ENCODE results near the gene CHD6. TPM values are rescaled to one million over a fixed set of nuclear protein-coding genes. Genes with fewer than 3 reads are reported as not detected.

Gene CHD6
- total RNA-seq, 5 donors from 2014 or later (not counting 1 experiment from before 2014, with no cell fraction given): 68.4 to 105 (median 74.9) TPM

DNA sequence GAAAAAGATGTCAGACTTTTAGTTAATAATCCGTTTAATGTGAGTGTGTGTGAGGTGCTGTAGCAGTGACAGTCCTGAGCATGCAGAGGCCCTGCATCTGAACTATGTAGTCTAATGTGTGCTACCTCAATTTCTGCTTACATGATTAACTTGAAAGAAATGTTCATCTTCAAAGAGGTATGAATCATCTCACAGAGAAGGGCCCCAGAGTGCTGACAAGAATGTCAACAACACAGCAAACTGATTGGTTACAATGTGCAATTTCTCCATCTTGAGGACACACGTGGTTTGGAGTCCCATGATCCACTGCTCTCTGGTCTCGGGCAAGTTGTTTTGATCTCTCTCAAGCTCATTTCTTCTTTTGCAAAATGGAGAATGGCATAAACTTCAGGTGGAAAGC is 189.9 kb downstream of the CHD6 start:
- Histone ChIP-seq H3K27ac (ENCODE audit: low read length) (peak overlapping the region; percentile 32), H3K4me1 (ENCODE audit: control insufficient read depth in 1 of 2, extremely low read depth in 1 of 2, insufficient read depth in 2 of 2, low read length in 2 of 2) (peaks cover 11 to 15% of the 10 kb centered on the region in 2 experiments), H3K9me3 (no peaks in the 10 kb centered on the region), H3K36me3 (ENCODE audit: control insufficient read depth in 2 of 2, extremely low read depth in 1 of 2, insufficient read depth in 1 of 2, low read length in 1 of 2) (peaks cover 0 to 52% of the 10 kb centered on the region in 2 donors), H3K4me3 (ENCODE audit: control insufficient read depth in 1 of 2, extremely low read depth in 1 of 2, low read length in 1 of 2) (no peak overlapping the region), H3K27me3 (replicated peaks in 1 of 2; ENCODE audit: control insufficient read depth in 2 of 2, extremely low read depth in 1 of 2, insufficient read depth in 2 of 2, low read length in 1 of 2) (no peaks in the 10 kb centered on the region)
- ATAC-seq (replicated peaks in 1 of 4): peak; percentile 93 to 98 (median 94)
- Mint-ChIP-seq H3K27me3 (no peaks in the 10 kb centered on the region), H3K9me3 (no peaks in the 10 kb centered on the region), H3K36me3 (peaks cover 72% of the 10 kb centered on the region), H3K4me3 (peak overlapping the region in 2 of 3 donors; percentile 37 to 51), H3K27ac (peak overlapping the region; percentile 94 to 96), H3K4me1 (peaks cover 40 to 50% (median 43%) of the 10 kb centered on the region in 3 donors)
- DNase-seq: peak in 30 of 35 experiments; percentile 1 to 81 (median 30)
- WGBS (ENCODE audit: insufficient coverage): 0% methylated on average over 1 of the region's 3 CpGs
- ChIA-PET CTCF (no interaction called here), POLR2A (no interaction called here)

DNA sequence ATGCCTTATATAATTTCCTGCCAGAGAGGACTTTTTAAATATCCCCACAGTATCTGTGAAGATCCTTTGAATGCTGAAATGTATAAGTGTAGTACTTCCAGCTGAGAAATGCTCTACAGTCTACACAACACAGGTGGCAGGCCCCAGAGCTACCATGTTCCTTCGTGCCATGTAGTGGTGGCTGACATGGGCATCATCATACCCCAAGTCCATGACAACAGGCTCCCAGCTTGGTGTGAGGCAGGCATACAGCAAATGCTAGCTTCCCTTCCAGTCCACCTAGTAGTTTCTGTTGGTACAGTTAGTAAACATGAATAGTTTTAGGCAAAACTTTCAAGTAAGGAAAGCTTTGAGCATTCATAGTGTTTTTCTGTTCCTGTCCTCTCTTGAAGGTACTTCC is 190.3 kb downstream of the CHD6 start:
- DNase-seq (no peak), ATAC-seq (replicated peaks in 1 of 4) (peak; percentile 11 to 22 (median 14))
- no peaks in the 10 kb centered on the region for H3K27me3 ChIP-seq (replicated peaks in 1 of 2; ENCODE audit: control insufficient read depth in 2 of 2, extremely low read depth in 1 of 2, insufficient read depth in 2 of 2, low read length in 1 of 2)
- H3K27ac ChIP-seq (ENCODE audit: low read length): peak overlapping the region; percentile 3
- Mint-ChIP-seq H3K4me1 (peaks cover 35 to 46% (median 39%) of the 10 kb centered on the region in 3 donors), H3K27me3 (no peaks in the 10 kb centered on the region), H3K4me3 (peak overlapping the region in 1 of 3 donors; percentile 51), H3K27ac (peak overlapping the region; percentile 94 to 96), H3K9me3 (no peaks in the 10 kb centered on the region), H3K36me3 (peaks cover 72% of the 10 kb centered on the region)
- no peaks in the 10 kb centered on the region for H3K9me3 ChIP-seq
- peaks cover under 1 to 55% of the 10 kb centered on the region in 2 donors for H3K36me3 ChIP-seq (ENCODE audit: control insufficient read depth in 2 of 2, extremely low read depth in 1 of 2, insufficient read depth in 1 of 2, low read length in 1 of 2)
- ChIA-PET CTCF (interaction anchor here in 1 of 2 donors (0.7 kb wide), 1 partner anchor 18 kb away, joined by 3 read pairs; no protein-coding TSS in a partner anchor), POLR2A (no interaction called here)
- WGBS (ENCODE audit: insufficient coverage): no CpG with 5 or more reads among the region's 1 CpG
- no peak overlapping the region for H3K4me3 ChIP-seq (ENCODE audit: control insufficient read depth in 1 of 2, extremely low read depth in 1 of 2, low read length in 1 of 2)
- peaks cover 11 to 15% of the 10 kb centered on the region in 2 experiments for H3K4me1 ChIP-seq (ENCODE audit: control insufficient read depth in 1 of 2, extremely low read depth in 1 of 2, insufficient read depth in 2 of 2, low read length in 2 of 2)

DNA sequence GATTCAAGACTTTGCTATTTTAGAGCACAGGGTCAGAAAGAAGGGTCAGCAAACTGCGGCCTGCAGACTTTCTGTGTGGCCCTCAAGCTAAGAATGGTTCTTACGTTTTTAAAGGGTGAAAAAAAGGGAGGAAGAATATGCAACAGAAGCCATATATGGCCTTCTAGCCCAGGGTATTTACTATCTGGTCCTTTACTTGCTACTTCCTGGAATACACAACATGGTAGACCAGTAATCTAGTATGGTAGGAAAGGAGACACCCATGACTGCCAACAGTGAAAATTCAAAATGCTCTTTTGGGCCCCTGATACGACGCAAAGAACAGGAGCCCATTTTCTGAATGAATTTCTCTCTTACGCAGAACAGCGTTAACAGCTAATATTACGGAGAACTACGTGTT is 191.2 kb downstream of the CHD6 start:
- Mint-ChIP-seq H3K9me3 (no peaks in the 10 kb centered on the region), H3K27me3 (no peaks in the 10 kb centered on the region), H3K4me1 (peaks cover 29 to 39% (median 33%) of the 10 kb centered on the region in 3 donors), H3K36me3 (peaks cover 75% of the 10 kb centered on the region), H3K27ac (peak overlapping the region in 1 of 2 donors; percentile 94), H3K4me3 (no peak overlapping the region)
- DNase-seq: no peak
- no peak overlapping the region for H3K4me3 ChIP-seq (ENCODE audit: control insufficient read depth in 1 of 2, extremely low read depth in 1 of 2, low read length in 1 of 2)
- no peak for ATAC-seq (replicated peaks in 1 of 4)
- POLR2A ChIA-PET: no interaction called here
- CTCF ChIA-PET: no interaction called here
- no peak overlapping the region for H3K27ac ChIP-seq (ENCODE audit: low read length)
- WGBS (ENCODE audit: insufficient coverage): 100% methylated on average over 6 of the region's 8 CpGs
- H3K36me3 ChIP-seq (ENCODE audit: control insufficient read depth in 2 of 2, extremely low read depth in 1 of 2, insufficient read depth in 1 of 2, low read length in 1 of 2): peaks cover 7 to 59% of the 10 kb centered on the region in 2 donors
- H3K27me3 ChIP-seq (replicated peaks in 1 of 2; ENCODE audit: control insufficient read depth in 2 of 2, extremely low read depth in 1 of 2, insufficient read depth in 2 of 2, low read length in 1 of 2): no peaks in the 10 kb centered on the region
- H3K9me3 ChIP-seq: no peaks in the 10 kb centered on the region
- peaks cover 8 to 15% of the 10 kb centered on the region in 2 experiments for H3K4me1 ChIP-seq (ENCODE audit: control insufficient read depth in 1 of 2, extremely low read depth in 1 of 2, insufficient read depth in 2 of 2, low read length in 2 of 2)

DNA sequence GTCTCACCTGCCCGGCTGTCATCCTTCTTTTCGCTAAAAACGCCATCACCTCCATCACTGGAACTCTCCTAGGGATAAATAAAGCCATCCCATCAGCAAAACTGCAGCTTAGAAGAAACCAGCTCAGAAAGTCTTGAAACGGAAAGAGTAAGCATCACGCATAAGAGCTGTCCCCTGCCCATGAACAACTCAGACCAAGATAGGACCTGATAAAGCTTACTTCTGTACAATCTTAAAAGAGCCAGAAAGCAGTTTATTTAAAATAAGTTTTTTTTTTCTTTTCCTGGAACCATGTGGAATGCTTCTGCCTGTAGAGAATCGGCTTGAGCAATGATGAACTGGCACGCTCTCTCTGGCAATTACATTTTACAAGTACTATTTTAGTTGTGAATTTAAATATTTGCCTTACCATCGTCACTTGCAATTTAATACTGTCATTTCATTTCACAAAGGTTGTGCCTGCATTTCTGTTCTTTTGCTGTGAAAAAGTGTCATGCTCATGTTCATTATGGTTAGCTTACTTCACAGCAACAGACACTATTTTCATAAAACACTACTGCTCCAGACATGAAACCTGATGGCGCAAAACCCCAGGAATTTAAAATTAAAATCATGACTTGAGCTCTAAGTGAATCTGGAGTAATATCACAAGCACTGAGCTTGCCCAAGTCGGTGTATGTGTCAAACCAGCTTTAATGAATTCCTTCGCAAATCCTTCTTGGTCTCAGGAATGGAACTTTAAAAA is 191.9 kb downstream of the CHD6 start:
- Mint-ChIP-seq H3K36me3 (peaks cover 82% of the 10 kb centered on the region), H3K4me3 (no peak overlapping the region), H3K27ac (peak overlapping the region; percentile 13 to 44), H3K9me3 (no peaks in the 10 kb centered on the region), H3K27me3 (no peaks in the 10 kb centered on the region), H3K4me1 (peaks cover 29 to 39% (median 33%) of the 10 kb centered on the region in 3 donors)
- Histone ChIP-seq H3K27ac (ENCODE audit: low read length) (no peak overlapping the region), H3K4me1 (ENCODE audit: control insufficient read depth in 1 of 2, extremely low read depth in 1 of 2, insufficient read depth in 2 of 2, low read length in 2 of 2) (peaks cover 8 to 15% of the 10 kb centered on the region in 2 experiments), H3K27me3 (replicated peaks in 1 of 2; ENCODE audit: control insufficient read depth in 2 of 2, extremely low read depth in 1 of 2, insufficient read depth in 2 of 2, low read length in 1 of 2) (no peaks in the 10 kb centered on the region), H3K36me3 (ENCODE audit: control insufficient read depth in 2 of 2, extremely low read depth in 1 of 2, insufficient read depth in 1 of 2, low read length in 1 of 2) (peaks cover 12 to 66% of the 10 kb centered on the region in 2 donors), H3K4me3 (ENCODE audit: control insufficient read depth in 1 of 2, extremely low read depth in 1 of 2, low read length in 1 of 2) (no peak overlapping the region), H3K9me3 (no peaks in the 10 kb centered on the region)
- WGBS (ENCODE audit: insufficient coverage): 100% methylated on average over 3 of the region's 11 CpGs
- ChIA-PET POLR2A (no interaction called here), CTCF (no interaction called here)
- ATAC-seq (replicated peaks in 1 of 4) (no peak), DNase-seq (no peak)

DNA sequence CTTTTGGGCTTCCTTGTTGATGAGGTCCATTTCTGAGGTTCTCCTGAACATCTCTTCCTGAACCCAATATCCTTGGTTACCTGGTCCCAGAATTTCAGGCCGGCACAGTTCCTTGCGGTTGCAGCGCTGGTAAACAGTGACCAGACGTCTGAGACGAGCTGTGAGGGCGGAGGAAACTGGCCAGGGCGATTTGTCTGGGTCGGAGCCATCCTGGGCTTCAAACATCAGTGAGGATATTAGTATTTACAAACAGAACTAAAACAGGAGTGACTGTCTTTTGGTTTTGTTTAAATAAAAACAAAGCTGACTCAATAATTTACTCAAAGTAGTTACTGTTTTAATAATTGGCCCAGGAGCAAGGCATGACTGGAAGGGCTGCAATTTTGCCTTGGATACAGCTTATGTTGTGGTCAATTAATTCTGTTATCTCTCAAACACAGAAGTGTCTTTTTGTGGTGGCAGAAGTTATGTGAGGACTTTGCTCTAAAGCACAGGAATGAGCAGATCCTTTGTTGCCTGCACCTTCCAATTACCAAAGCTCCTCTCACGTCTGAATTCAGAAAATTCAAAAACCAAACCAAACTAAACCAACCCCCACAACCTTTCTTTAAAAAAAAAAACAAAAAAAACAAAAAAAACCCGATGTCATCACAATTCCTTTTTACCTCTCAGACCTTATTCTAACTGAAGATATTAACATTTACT is 192.8 kb downstream of the CHD6 start:
- H3K4me1 ChIP-seq (ENCODE audit: control insufficient read depth in 1 of 2, extremely low read depth in 1 of 2, insufficient read depth in 2 of 2, low read length in 2 of 2): peaks cover 8 to 15% of the 10 kb centered on the region in 2 experiments
- DNase-seq (no peak), ATAC-seq (replicated peaks in 1 of 4) (no peak)
- 89% methylated on average over 4 of the region's 10 CpGs for WGBS (ENCODE audit: insufficient coverage)
- Mint-ChIP-seq H3K4me3 (no peak overlapping the region), H3K27me3 (no peaks in the 10 kb centered on the region), H3K27ac (no peak overlapping the region), H3K36me3 (peaks cover 89% of the 10 kb centered on the region), H3K4me1 (peaks cover 27 to 37% (median 31%) of the 10 kb centered on the region in 3 donors), H3K9me3 (no peaks in the 10 kb centered on the region)
- no peak overlapping the region for H3K27ac ChIP-seq (ENCODE audit: low read length)
- no peaks in the 10 kb centered on the region for H3K27me3 ChIP-seq (replicated peaks in 1 of 2; ENCODE audit: control insufficient read depth in 2 of 2, extremely low read depth in 1 of 2, insufficient read depth in 2 of 2, low read length in 1 of 2)
- CTCF ChIA-PET: no interaction called here
- peaks cover 14 to 72% of the 10 kb centered on the region in 2 donors for H3K36me3 ChIP-seq (ENCODE audit: control insufficient read depth in 2 of 2, extremely low read depth in 1 of 2, insufficient read depth in 1 of 2, low read length in 1 of 2)
- no peak overlapping the region for H3K4me3 ChIP-seq (ENCODE audit: control insufficient read depth in 1 of 2, extremely low read depth in 1 of 2, low read length in 1 of 2)
- H3K9me3 ChIP-seq: no peaks in the 10 kb centered on the region
- POLR2A ChIA-PET: interaction anchor here in 1 of 2 donors (0.6 to 0.7 kb wide), 2 partner anchors 49 to 119 kb away, joined by 3 to 4 read pairs; no protein-coding TSS in a partner anchor

DNA sequence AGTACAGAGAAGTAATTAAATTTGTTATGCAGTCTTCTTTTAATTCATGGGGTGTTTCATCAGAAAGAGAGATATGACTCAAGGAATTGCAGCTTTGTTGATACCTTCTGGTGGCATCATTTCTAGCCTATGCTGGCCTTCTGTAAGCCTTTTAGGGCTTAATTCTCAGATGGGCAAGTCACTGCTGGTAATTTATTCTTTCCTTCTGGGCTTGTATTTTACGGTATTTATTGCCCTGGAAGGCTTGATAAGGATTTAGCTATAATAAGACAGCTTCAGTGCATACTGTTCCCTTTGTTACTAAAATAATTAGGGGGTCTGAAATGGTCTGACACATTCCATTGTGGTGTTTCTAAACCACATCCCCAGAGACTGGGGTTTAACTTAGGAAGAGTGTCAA is 193.6 kb downstream of the CHD6 start:
- H3K4me1 Mint-ChIP-seq: peaks cover 19 to 30% (median 25%) of the 10 kb centered on the region in 3 donors
- H3K36me3 Mint-ChIP-seq: peaks cover 93% of the 10 kb centered on the region
- no peaks in the 10 kb centered on the region for H3K9me3 Mint-ChIP-seq
- Histone ChIP-seq H3K36me3 (ENCODE audit: control insufficient read depth in 2 of 2, extremely low read depth in 1 of 2, insufficient read depth in 1 of 2, low read length in 1 of 2) (peaks cover 16 to 74% of the 10 kb centered on the region in 2 donors), H3K27me3 (replicated peaks in 1 of 2; ENCODE audit: control insufficient read depth in 2 of 2, extremely low read depth in 1 of 2, insufficient read depth in 2 of 2, low read length in 1 of 2) (no peaks in the 10 kb centered on the region), H3K4me3 (ENCODE audit: control insufficient read depth in 1 of 2, extremely low read depth in 1 of 2, low read length in 1 of 2) (no peak overlapping the region), H3K9me3 (no peaks in the 10 kb centered on the region), H3K4me1 (ENCODE audit: control insufficient read depth in 1 of 2, extremely low read depth in 1 of 2, insufficient read depth in 2 of 2, low read length in 2 of 2) (peaks cover 8 to 13% of the 10 kb centered on the region in 2 experiments), H3K27ac (ENCODE audit: low read length) (no peak overlapping the region)
- no peak overlapping the region for H3K4me3 Mint-ChIP-seq
- ATAC-seq (replicated peaks in 1 of 4) (no peak), DNase-seq (no peak)
- POLR2A ChIA-PET: no interaction called here
- no CpG with 5 or more reads among the region's 1 CpG for WGBS (ENCODE audit: insufficient coverage)
- CTCF ChIA-PET: no interaction called here
- no peaks in the 10 kb centered on the region for H3K27me3 Mint-ChIP-seq
- peak overlapping the region in 1 of 2 donors; percentile 34 for H3K27ac Mint-ChIP-seq

Measured in T-cell (primary cell).